ENCODE measurements around the gene MRPS6.

The MRPS6 gene

DNA sequence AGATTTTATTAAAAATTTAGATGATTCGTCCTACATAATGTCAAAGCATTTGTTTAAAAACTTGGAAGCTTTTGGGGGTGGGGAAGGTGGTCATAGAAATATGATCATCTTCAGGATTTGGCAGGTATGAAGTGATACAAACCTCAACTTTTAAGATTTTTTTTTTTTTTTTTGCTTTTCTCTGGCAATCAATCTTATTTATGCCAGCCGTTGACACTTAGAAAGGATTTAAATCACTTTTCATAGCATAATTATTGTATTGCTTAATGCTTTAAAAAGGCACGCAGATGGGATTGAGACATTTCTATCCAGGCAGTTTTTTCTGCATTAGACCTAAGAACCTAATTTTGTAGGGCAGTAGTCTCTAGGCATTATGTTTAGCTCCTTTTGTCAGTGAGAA is 19.7 kb downstream of the MRPS6 start:
- peaks cover 19% of the 10 kb centered on the region for H3K36me3 ChIP-seq

DNA sequence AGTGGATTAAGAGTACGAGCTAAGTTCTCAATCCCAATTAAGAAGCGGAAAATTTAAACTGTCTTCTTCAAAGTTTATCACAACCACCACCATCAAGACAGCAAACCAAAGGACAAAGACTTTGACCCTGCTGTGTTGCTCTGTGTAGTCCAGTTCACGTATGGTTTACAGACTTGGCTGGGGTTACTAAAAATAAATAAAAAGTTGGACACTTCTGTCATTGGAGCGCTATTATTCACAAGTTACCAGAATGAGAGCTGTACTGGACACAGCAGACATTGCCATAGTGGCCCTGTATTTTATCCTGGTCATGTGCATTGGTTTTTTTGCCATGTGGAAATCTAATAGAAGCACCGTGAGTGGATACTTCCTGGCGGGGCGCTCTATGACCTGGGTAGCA is 21.6 kb downstream of the MRPS6 start:
- Histone ChIP-seq H3K4me3 (ENCODE audit: low read depth in 1 of 2, low read length in 1 of 2) (no peak overlapping the region), H3K27ac (no peak overlapping the region), H3K36me3 (peaks cover 19% of the 10 kb centered on the region), H3K27me3 (no peaks in the 10 kb centered on the region), H3K4me1 (ENCODE audit: control insufficient read depth in 1 of 2, insufficient read depth in 1 of 2, low read depth in 1 of 2, low read length in 1 of 2) (no peaks in the 10 kb centered on the region), H3K9me3 (no peaks in the 10 kb centered on the region)
- TF ChIP-seq, protein P1, sequence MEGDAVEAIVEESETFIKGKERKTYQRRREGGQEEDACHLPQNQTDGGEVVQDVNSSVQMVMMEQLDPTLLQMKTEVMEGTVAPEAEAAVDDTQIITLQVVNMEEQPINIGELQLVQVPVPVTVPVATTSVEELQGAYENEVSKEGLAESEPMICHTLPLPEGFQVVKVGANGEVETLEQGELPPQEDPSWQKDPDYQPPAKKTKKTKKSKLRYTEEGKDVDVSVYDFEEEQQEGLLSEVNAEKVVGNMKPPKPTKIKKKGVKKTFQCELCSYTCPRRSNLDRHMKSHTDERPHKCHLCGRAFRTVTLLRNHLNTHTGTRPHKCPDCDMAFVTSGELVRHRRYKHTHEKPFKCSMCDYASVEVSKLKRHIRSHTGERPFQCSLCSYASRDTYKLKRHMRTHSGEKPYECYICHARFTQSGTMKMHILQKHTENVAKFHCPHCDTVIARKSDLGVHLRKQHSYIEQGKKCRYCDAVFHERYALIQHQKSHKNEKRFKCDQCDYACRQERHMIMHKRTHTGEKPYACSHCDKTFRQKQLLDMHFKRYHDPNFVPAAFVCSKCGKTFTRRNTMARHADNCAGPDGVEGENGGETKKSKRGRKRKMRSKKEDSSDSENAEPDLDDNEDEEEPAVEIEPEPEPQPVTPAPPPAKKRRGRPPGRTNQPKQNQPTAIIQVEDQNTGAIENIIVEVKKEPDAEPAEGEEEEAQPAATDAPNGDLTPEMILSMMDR (IDR thresholded peaks at IDR 0.05): no peak

More for the DNA sequence above, 19.7 kb downstream of the MRPS6 start:
- Histone ChIP-seq H3K4me3 (ENCODE audit: low read depth in 1 of 2, low read length in 1 of 2) (no peak overlapping the region), H3K27me3 (no peaks in the 10 kb centered on the region), H3K4me1 (ENCODE audit: control insufficient read depth in 1 of 2, insufficient read depth in 1 of 2, low read depth in 1 of 2, low read length in 1 of 2) (no peaks in the 10 kb centered on the region), H3K27ac (no peak overlapping the region), H3K9me3 (no peaks in the 10 kb centered on the region)
- TF ChIP-seq, protein P1 (IDR thresholded peaks at IDR 0.05): no peak

DNA sequence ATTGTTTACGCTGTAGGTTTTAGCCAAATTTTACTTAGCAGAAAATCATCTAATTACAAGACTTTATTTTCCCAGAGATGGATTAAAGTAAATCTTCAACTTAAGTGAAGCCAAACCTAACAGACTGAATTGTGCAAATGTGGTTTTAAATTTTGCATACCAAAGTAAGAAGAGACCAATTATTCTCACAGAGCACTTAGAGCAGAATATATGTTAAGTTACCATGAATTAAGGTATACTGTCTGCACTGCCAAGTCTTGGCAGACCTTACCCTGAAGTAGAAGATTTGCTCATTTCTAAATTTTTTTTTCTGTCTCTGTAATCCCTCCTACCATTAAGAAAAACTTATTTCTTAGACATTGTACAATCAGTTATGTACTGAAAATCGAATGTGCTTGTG is 24.1 kb downstream of the MRPS6 start:
- Histone ChIP-seq H3K4me3 (ENCODE audit: low read depth in 1 of 2, low read length in 1 of 2) (no peak overlapping the region), H3K36me3 (peaks cover 19% of the 10 kb centered on the region), H3K4me1 (ENCODE audit: control insufficient read depth in 1 of 2, insufficient read depth in 1 of 2, low read depth in 1 of 2, low read length in 1 of 2) (no peaks in the 10 kb centered on the region), H3K9me3 (no peaks in the 10 kb centered on the region), H3K27ac (no peak overlapping the region), H3K27me3 (no peaks in the 10 kb centered on the region)
- TF ChIP-seq, protein P1 (IDR thresholded peaks at IDR 0.05): no peak

DNA sequence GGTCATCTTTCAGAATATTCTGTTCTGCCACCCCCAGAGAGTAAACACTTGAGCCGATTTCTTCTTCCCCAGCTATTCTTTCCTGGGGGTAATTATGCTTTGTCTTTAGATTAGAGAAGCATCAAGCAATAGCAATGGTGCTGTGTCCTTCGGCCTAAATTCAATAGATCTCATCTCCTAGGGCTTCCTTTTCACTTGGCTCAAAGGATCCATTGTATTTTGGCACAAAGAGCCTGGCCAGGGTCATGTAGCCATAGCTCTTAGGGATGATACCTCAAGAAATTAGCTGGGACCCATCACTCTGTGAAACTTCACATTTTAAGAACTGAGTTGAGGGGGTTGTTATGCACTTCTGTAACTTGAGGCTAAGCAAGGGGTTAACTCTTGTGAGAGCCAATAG is 27.0 kb downstream of the MRPS6 start:
- Histone ChIP-seq H3K27ac (no peak overlapping the region), H3K36me3 (peaks cover 13% of the 10 kb centered on the region), H3K4me3 (ENCODE audit: low read depth in 1 of 2, low read length in 1 of 2) (no peak overlapping the region), H3K4me1 (ENCODE audit: control insufficient read depth in 1 of 2, insufficient read depth in 1 of 2, low read depth in 1 of 2, low read length in 1 of 2) (no peaks in the 10 kb centered on the region), H3K9me3 (no peaks in the 10 kb centered on the region), H3K27me3 (no peaks in the 10 kb centered on the region)
- TF ChIP-seq, protein P1 (IDR thresholded peaks at IDR 0.05): no peak

DNA sequence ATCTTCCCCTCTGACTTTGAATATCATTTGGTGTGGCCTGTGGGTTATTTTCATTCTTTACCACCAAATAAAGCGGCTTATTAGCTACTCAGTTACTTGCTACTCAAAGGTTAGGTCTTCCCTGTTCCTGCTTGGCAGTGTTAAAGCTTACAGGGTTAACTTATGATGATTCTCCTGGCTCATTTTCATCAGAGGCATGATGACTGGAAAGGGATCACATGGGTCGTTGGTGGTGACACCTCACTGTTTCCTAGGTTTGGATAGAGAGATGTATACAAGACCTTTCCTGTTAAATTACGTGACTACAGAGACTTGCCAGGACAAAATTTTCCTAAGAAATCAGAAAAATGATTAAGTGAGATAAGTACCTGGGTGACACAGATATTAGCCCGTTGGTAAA is 27.4 kb downstream of the MRPS6 start:
- H3K4me3 ChIP-seq (ENCODE audit: low read depth in 1 of 2, low read length in 1 of 2): no peak overlapping the region
- no peaks in the 10 kb centered on the region for H3K27me3 ChIP-seq
- no peaks in the 10 kb centered on the region for H3K9me3 ChIP-seq
- TF ChIP-seq, protein P1 (IDR thresholded peaks at IDR 0.05): no peak
- H3K36me3 ChIP-seq: peaks cover 8% of the 10 kb centered on the region
- H3K27ac ChIP-seq: no peak overlapping the region
- H3K4me1 ChIP-seq (ENCODE audit: control insufficient read depth in 1 of 2, insufficient read depth in 1 of 2, low read depth in 1 of 2, low read length in 1 of 2): no peaks in the 10 kb centered on the region

All from neutrophil (primary cell).